ENCODE measurements around the gene PARD6A. TPM values are rescaled to one million over a fixed set of nuclear protein-coding genes. Genes with fewer than 3 reads are reported as not detected.
A peak's percentile ranks its signal among the peaks of the same experiment; 100 is the strongest.

PARD6A gene
- total and polyA plus RNA-seq, 2 of the 13 experiments (the other 11 are each of a cell fraction or from before 2014, with no cell fraction given), result 3.5 to 4.3 TPM

GRCh38 chr16:67659675-67660563, 841 bp upstream of the PARD6A start, which contains the start of gene ACD (continued):
- TF ChIP-seq ZBTB2 (CRISPR knock-in tag; IDR thresholded peaks at IDR 0.05; ENCODE audit: low read depth) (no peak), PLSCR1 (CRISPR knock-in tag; IDR thresholded peaks at IDR 0.05; ENCODE audit: borderline replicate concordance) (peak; percentile 60; the same call in 1 of the 2 replicates), SRSF9 (IDR thresholded peaks at IDR 0.05; ENCODE audit: borderline replicate concordance, insufficient read depth, low read depth, low read length, poor library complexity, severe bottlenecking) (no peak), HNRNPH1 (optimal IDR thresholded peaks at IDR 0.05; ENCODE audit: low read depth, low read length) (no peak), KMT2B (CRISPR knock-in tag; IDR thresholded peaks at IDR 0.05) (peak; percentile 74), HOXA7 (CRISPR knock-in tag; IDR thresholded peaks at IDR 0.05) (no peak), MTA3 (CRISPR knock-in tag; IDR thresholded peaks at IDR 0.05) (no peak), HOXD1 (CRISPR knock-in tag; IDR thresholded peaks at IDR 0.05) (peak; percentile 47), BORCS8-MEF2B (CRISPR knock-in tag; IDR thresholded peaks at IDR 0.05) (peak; percentile 16), POLR2A (IDR thresholded peaks at IDR 0.05; ENCODE audit: insufficient read depth in 1 of 2, low read depth in 2 of 2, low read length in 2 of 2) (peak in 1 of 2 experiments; percentile 78; a peak in 2 of 4 replicates), ZGPAT (CRISPR knock-in tag; IDR thresholded peaks at IDR 0.05) (peak; percentile 79), ZNF552 (CRISPR knock-in tag; IDR thresholded peaks at IDR 0.05; ENCODE audit: borderline replicate concordance) (no peak; the same call in 1 of the 2 replicates), TIGD3 (CRISPR knock-in tag; IDR thresholded peaks at IDR 0.05; ENCODE audit: borderline replicate concordance) (0 out of 2 replicates have a peak, but pooled peaks have one; percentile 72), AFF4 (CRISPR knock-in tag; IDR thresholded peaks at IDR 0.05) (no peak), U2AF2 (IDR thresholded peaks at IDR 0.05; ENCODE audit: low read depth, low read length) (no peak), ZNF180 (CRISPR knock-in tag; IDR thresholded peaks at IDR 0.05; ENCODE audit: borderline replicate concordance, low read depth) (no peak), ZNF746 (CRISPR knock-in tag; IDR thresholded peaks at IDR 0.05) (no peak; the same call in 1 of the 2 replicates), NCOA5 (CRISPR knock-in tag; IDR thresholded peaks at IDR 0.05) (no peak), ASH2L (IDR thresholded peaks at IDR 0.05; ENCODE audit: insufficient read length, low read depth, low read length) (peak; percentile 92)

Data from HepG2 (cell line).